HCT116 (cell line): ENCODE measurements around the gene CCL23. TPM values are rescaled to one million over a fixed set of nuclear protein-coding genes. Genes with fewer than 3 reads are reported as not detected.

ENCODE experiments used
- ATAC-seq: fragments of 200-7000 bp; cut with Tn5 transposase; 2 replicates; pipeline ENCODE4 v1.9.1; 2020; ENCODE audit warnings: mild to moderate bottlenecking, moderate library complexity
- BruUV-seq: library from RNA; stranded (reverse); fragments of 400-500 nt; replicated peaks from 2 replicates; lab custom pipeline; 2021; lab: Mats Ljungman, UMichigan
- CTCF ChIA-PET: fragments of 300-600 bp; sonication (Branson Sonifier 250); formaldehyde crosslinking; loops from one replicate; lab custom pipeline; 2021; ENCODE audit warnings: antibody characterized with exemption; lab: Charles Lee
- POLR2A ChIA-PET: fragments of 300-600, 350-600 bp; sonication (Branson Sonifier 250); formaldehyde crosslinking; loops from one replicate; lab custom pipeline; 2021; ENCODE audit warnings: antibody characterized with exemption; lab: Charles Lee
- RAD21 ChIA-PET, 2 experiments: fragments of 300-600 bp; sonication (Branson Sonifier 250); formaldehyde crosslinking; loops; one replicate each; lab custom pipeline; 2023; ENCODE audit warnings: low total read pairs in 2 of 2; ENCODE audit not compliant: uncharacterized antibody in 2 of 2, unreplicated experiment in 2 of 2, low non-redundant PET in 1 of 2; lab: Charles Lee
- DNase-seq: peaks from one replicate; pipeline ENCODE4 v3.0.0-alpha.2; 2010; ENCODE audit warnings: low read depth, low spot score
- H2AFZ ChIP-seq: fragments of 200-600 bp; shearing (Covaris generic), sonication (generic); 2 replicates; pipeline ENCODE4 v1.6.1; 2017; ENCODE audit warnings: low read depth, mixed run types, mixed read lengths, antibody characterized with exemption, low read length; ENCODE audit not compliant: poor library complexity, severe bottlenecking
- H3K27ac ChIP-seq: 2 replicates; pipeline ENCODE4 v1.5.1; 2012; ENCODE audit warnings: low read depth, low read length
- H3K27me3 ChIP-seq: fragments of 200-600 bp; sonication (generic); 2 replicates; pipeline ENCODE4 v1.6.1; 2016; ENCODE audit warnings: mixed run types, low read length, mixed read lengths; ENCODE audit not compliant: insufficient read depth
- H3K36me3 ChIP-seq, 2 experiments: fragments of 200-500 bp in 1 of 2; fragments of 200-600 bp in 1 of 2; sonication (Bioruptor generic) in 1 of 2; sonication (generic) in 1 of 2; 2 replicates each; pipeline versions ENCODE4 v1.5.1 to v1.6.1; 2014 to 2016; ENCODE audit warnings: low read length in 2 of 2, inconsistent platforms in 1 of 2, mixed read lengths in 1 of 2, mixed run types in 1 of 2; ENCODE audit not compliant: insufficient read depth in 2 of 2, control insufficient read depth in 1 of 2
- H3K4me1 ChIP-seq, 2 experiments: fragments of 200-600 bp in 1 of 2; sonication (generic) in 1 of 2; 2 replicates each; pipeline versions ENCODE4 v1.5.1 to v1.6.1; 2012 to 2017; ENCODE audit warnings: low read length in 2 of 2, inconsistent platforms in 1 of 2, mild to moderate bottlenecking in 1 of 2, mixed read lengths in 1 of 2, mixed run types in 1 of 2, moderate library complexity in 1 of 2; ENCODE audit not compliant: insufficient read depth in 2 of 2, control insufficient read depth in 1 of 2
- H3K4me2 ChIP-seq: fragments of 200-600 bp; sonication (generic); 2 replicates; pipeline ENCODE4 v1.6.1; 2017; ENCODE audit warnings: mixed run types, low read length, mixed read lengths
- H3K4me3 ChIP-seq, 2 experiments: fragments of 200-600 bp in 1 of 2; sonication (generic) in 1 of 2; replicated peaks in 1 of 2; 2 replicates each; pipeline ENCODE4 v1.5.1; 2011 to 2016; ENCODE audit warnings: low read length in 2 of 2, control low read depth in 1 of 2, low read depth in 1 of 2, mild to moderate bottlenecking in 1 of 2, mixed read lengths in 1 of 2, mixed run types in 1 of 2
- H3K79me2 ChIP-seq: fragments of 200-600 bp; sonication (generic); 2 replicates; pipeline ENCODE4 v1.6.1; 2017; ENCODE audit warnings: mild to moderate bottlenecking, mixed run types, low read length, moderate library complexity, mixed read lengths; ENCODE audit not compliant: insufficient read depth
- H3K9ac ChIP-seq: fragments of 200-600 bp; sonication (generic); 2 replicates; pipeline ENCODE4 v1.6.1; 2016; ENCODE audit warnings: low read length, mixed read lengths
- H3K9me2 ChIP-seq: fragments of 200-600 bp; sonication (generic), shearing (Covaris generic); 2 replicates; pipeline ENCODE4 v1.6.1; 2017; ENCODE audit warnings: mixed run types, mild to moderate bottlenecking, moderate library complexity; ENCODE audit not compliant: insufficient read depth
- H3K9me3 ChIP-seq, 2 experiments: fragments of 200-500 bp in 1 of 2; fragments of 200-600 bp in 1 of 2; sonication (Bioruptor generic) in 1 of 2; sonication (generic) in 1 of 2; 2 replicates each; pipeline ENCODE4 v1.6.1; 2014 to 2017; ENCODE audit warnings: low read length in 2 of 2, mixed read lengths in 2 of 2, inconsistent platforms in 1 of 2, low read depth in 1 of 2, mild to moderate bottlenecking in 1 of 2, mixed run types in 1 of 2, moderate library complexity in 1 of 2; ENCODE audit not compliant: control insufficient read depth in 1 of 2, insufficient read depth in 1 of 2
- H4K20me1 ChIP-seq: fragments of 200-600 bp; sonication (generic), shearing (Covaris generic); 2 replicates; pipeline ENCODE4 v1.6.1; 2017; ENCODE audit warnings: mixed run types, mild to moderate bottlenecking, moderate library complexity; ENCODE audit not compliant: insufficient read depth
- CBX3 ChIP-seq: IDR thresholded peaks from 2 replicates; pipeline ENCODE4 v1.6.1; 2012; ENCODE audit warnings: low read depth
- CEBPB ChIP-seq: IDR thresholded peaks from 2 replicates; pipeline ENCODE4 v1.6.1; 2012; ENCODE audit warnings: low read depth
- CTCF ChIP-seq, 3 experiments: fragments of 200-600 bp in 1 of 3; sonication (generic) in 1 of 3; IDR thresholded peaks in 2 of 3; conservative IDR thresholded peaks in 1 of 3; 2 replicates each; pipeline ENCODE4 v1.5.1; 2012 to 2017; ENCODE audit warnings: low read depth in 2 of 3, low read length in 2 of 3, antibody characterized with exemption in 1 of 3, borderline replicate concordance in 1 of 3, control low read depth in 1 of 3, mild to moderate bottlenecking in 1 of 3, mixed read lengths in 1 of 3, mixed run types in 1 of 3, moderate library complexity in 1 of 3; ENCODE audit not compliant: insufficient read depth in 1 of 3
- EGR1 ChIP-seq: IDR thresholded peaks from 2 replicates; pipeline ENCODE4 v1.6.1; 2012; ENCODE audit warnings: low read depth
- ELF1 ChIP-seq: IDR thresholded peaks from 2 replicates; pipeline ENCODE4 v1.6.1; 2012; ENCODE audit warnings: low read depth, borderline replicate concordance
- EZH2 ChIP-seq: fragments of 200-600 bp; sonication (generic); IDR thresholded peaks from 2 replicates; pipeline ENCODE4 v1.6.1; 2017; ENCODE audit warnings: antibody characterized with exemption, mixed run types
- EZH2phosphoT487 ChIP-seq: fragments of 200-600 bp; IDR thresholded peaks from 2 replicates; pipeline ENCODE4 v1.6.1; 2018; ENCODE audit warnings: antibody characterized with exemption, borderline replicate concordance
- JUND ChIP-seq: IDR thresholded peaks from 2 replicates; pipeline ENCODE4 v1.6.1; 2012
- MAX ChIP-seq: IDR thresholded peaks from 2 replicates; pipeline ENCODE4 v1.6.1; 2012
- POLR2A ChIP-seq: IDR thresholded peaks from 2 replicates; pipeline ENCODE4 v1.7.0; 2011; ENCODE audit warnings: borderline replicate concordance; ENCODE audit not compliant: insufficient read depth, insufficient read length; ENCODE audit errors: extremely low read depth
- REST ChIP-seq: IDR thresholded peaks from 2 replicates; pipeline ENCODE4 v1.6.1; 2012; ENCODE audit warnings: low read depth
- SP1 ChIP-seq: IDR thresholded peaks from 2 replicates; pipeline ENCODE4 v1.6.1; 2012; ENCODE audit warnings: low read depth
- SRF ChIP-seq: IDR thresholded peaks from 2 replicates; pipeline ENCODE4 v1.6.1; 2012; ENCODE audit warnings: low read depth
- TCF7L2 ChIP-seq: IDR thresholded peaks from 2 replicates; pipeline ENCODE4 v1.7.0; 2011; ENCODE audit warnings: borderline replicate concordance, inconsistent platforms; ENCODE audit not compliant: insufficient read depth, insufficient read length; ENCODE audit errors: extremely low read depth
- YY1 ChIP-seq: IDR thresholded peaks from 2 replicates; pipeline ENCODE4 v1.6.1; 2011; ENCODE audit warnings: low read length, low read depth, moderate library complexity, mild to moderate bottlenecking; ENCODE audit not compliant: insufficient replicate concordance; ENCODE audit errors: extremely low read depth
- ZBTB33 ChIP-seq: IDR thresholded peaks from 2 replicates; pipeline ENCODE4 v1.6.1; 2011; ENCODE audit warnings: mild to moderate bottlenecking, low read length, moderate library complexity; ENCODE audit not compliant: insufficient replicate concordance; ENCODE audit errors: extremely low read depth
- ZFX ChIP-seq: fragments of 450-650 bp; IDR thresholded peaks from 2 replicates; pipeline ENCODE4 v1.6.1; 2017
- intact Hi-C: fragments of 100-400 bp; cut with micrococcal nuclease; formaldehyde crosslinking; loops from 2 replicates; pipeline ENCODE4 v1.10.0; 2022
- total RNA-seq: library from RNA; stranded (reverse); gene quantifications from one replicate; pipeline ENCODE4 v1.2.1, GENCODE V29; 2021; ENCODE audit not compliant: unreplicated experiment

CCL23 gene
- total RNA-seq, 1 experiment from 2014 or later, result not detected

GRCh38 chr17:36048066-36048465 lies 30.3 kb upstream of the CCL23 start:
- H3K4me2 ChIP-seq, result no peak overlapping the region
- H3K27me3 ChIP-seq, result no peaks in the 10 kb centered on the region; the same call in 1 of the 2 replicates
- no peaks in the 10 kb centered on the region for H3K36me3 ChIP-seq
- no peaks in the 10 kb centered on the region for H4K20me1 ChIP-seq
- BruUV-seq, result no TSS peak
- ATAC-seq (no peak), DNase-seq (no peak)
- POLR2A ChIA-PET, result no interaction called here
- no peaks in the 10 kb centered on the region for H3K4me1 ChIP-seq
- CTCF ChIA-PET, result no interaction called here
- intact Hi-C loops, result no loop called here
- no peaks in the 10 kb centered on the region for H3K9me3 ChIP-seq
- no peak overlapping the region for H3K4me3 ChIP-seq
- no peak overlapping the region for H2AFZ ChIP-seq
- RAD21 ChIA-PET, result no interaction called here
- no peak overlapping the region for H3K27ac ChIP-seq
- TF ChIP-seq EZH2, result no peak
- no peak for TF ChIP-seq CTCF (IDR thresholded peaks at IDR 0.05 in 2 of 3, conservative IDR thresholded peaks at IDR 0.05 in 1 of 3; ENCODE audit: borderline replicate concordance in 1 of 3, insufficient read depth in 1 of 3, low read depth in 2 of 3, low read length in 2 of 3)
- TF ChIP-seq CEBPB, result no peak
- no peak for TF ChIP-seq ZBTB33
- no peak for TF ChIP-seq ELF1
- no peak for TF ChIP-seq POLR2A
- TF ChIP-seq ZFX, result no peak
- no peak for TF ChIP-seq YY1
- TF ChIP-seq REST, result no peak
- TF ChIP-seq CBX3, result no peak
- no peak for TF ChIP-seq EZH2phosphoT487
- no peak for TF ChIP-seq MAX
- no peak for TF ChIP-seq SP1
- no peak for TF ChIP-seq TCF7L2
- TF ChIP-seq EGR1, result no peak
- TF ChIP-seq SRF, result no peak
- no peak for TF ChIP-seq JUND
- TF ChIP-seq, all 23 proteins: peak for 0
- H3K79me2 ChIP-seq, result no peaks in the 10 kb centered on the region
- H3K9ac ChIP-seq, result no peak overlapping the region
- no peaks in the 10 kb centered on the region for H3K9me2 ChIP-seq
